HG03439 (cell line): ENCODE data around the gene HDHD5.
A peak's percentile ranks its signal among the peaks of the same experiment; 100 is the strongest.

Experiments
- ATAC-seq: cut with Tn5 transposase; IDR thresholded peaks from one replicate; pipeline ENCODE4 v1.9.1; 2021; ENCODE audit warnings: mild to moderate bottlenecking, moderate library complexity; ENCODE audit not compliant: unreplicated experiment

HDHD5 gene

GRCh38 chr22:17158568-17159503, at the start of gene HDHD5:
TSS of gene HDHD5 (minus strand) at chr22:17159277. CDS start at chr22:17159251, 26 bp downstream.
- peak; percentile 74 for ATAC-seq

DNA sequence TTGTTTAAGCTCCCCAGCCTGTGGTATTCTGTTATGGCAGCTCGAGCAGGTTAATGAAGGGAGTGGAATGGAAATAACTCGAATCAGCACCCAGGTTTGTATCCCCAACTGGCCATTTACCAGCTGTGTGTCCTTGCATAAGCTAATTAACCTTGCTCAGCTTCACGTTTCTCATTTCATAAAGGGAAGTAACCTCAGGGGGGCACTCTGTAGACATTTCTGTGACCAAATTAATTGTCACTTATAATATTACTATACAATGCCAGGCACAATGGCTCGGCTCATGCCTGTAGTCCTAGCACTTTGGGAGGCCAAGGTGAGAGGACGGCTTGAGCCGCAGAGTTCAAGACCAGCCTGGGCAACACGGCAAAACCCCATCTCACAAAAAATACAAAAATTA, 46.4 kb upstream of the HDHD5 start:
- ATAC-seq = no peak

GRCh38 chr22:17201285-17201945, 42.3 kb upstream of the HDHD5 start:
- ATAC-seq = no peak

- no peak for ATAC-seq
Measured at GRCh38 chr22:17199003-17199731, 40.1 kb upstream of the HDHD5 start.

GRCh38 chr22:17198170-17199002, 39.3 kb upstream of the HDHD5 start:
- ATAC-seq = no peak

DNA sequence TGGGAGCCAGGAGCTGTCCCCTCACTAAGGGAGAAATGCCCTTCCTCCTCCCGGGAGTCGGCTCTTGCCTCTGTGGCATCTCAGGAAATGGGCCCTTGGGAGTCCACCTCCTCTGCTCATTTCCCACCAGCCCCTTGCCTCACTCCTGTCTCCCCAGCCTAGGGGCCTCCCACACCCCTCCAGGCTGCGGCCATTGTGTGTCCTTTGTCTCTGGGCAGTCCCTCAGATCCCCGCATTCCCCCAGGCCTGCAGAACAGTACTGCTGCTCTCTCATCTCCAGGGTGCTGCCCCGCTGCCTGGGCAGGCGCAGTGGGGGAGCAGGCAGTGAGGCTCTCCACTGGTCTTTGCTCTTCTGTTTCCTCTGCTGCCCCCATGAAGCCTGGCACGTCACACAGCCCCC, 35.1 kb upstream of the HDHD5 start:
- ATAC-seq = no peak

DNA sequence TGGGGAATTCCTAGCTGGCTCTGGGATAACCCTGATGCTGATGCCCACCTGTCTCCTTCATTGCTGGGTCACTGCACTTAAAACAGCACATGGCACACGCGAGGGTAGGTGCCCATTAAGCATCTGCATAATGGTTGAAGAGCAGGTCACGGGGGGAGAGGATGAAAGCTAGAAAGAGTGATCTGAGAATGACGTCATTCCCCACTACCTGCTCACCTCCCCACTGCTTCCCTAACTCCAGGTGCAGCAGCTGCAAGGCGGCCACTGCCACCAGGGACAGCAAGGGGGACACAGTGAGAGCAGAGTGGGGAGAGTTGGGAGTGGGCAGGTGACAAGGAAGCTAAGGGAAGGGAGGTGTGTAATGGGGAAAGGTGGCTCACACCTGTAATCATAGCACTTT, 33.1 kb upstream of the HDHD5 start:
- no peak for ATAC-seq

GRCh38 chr22:17191163-17191784, 32.2 kb upstream of the HDHD5 start:
- ATAC-seq = no peak

DNA sequence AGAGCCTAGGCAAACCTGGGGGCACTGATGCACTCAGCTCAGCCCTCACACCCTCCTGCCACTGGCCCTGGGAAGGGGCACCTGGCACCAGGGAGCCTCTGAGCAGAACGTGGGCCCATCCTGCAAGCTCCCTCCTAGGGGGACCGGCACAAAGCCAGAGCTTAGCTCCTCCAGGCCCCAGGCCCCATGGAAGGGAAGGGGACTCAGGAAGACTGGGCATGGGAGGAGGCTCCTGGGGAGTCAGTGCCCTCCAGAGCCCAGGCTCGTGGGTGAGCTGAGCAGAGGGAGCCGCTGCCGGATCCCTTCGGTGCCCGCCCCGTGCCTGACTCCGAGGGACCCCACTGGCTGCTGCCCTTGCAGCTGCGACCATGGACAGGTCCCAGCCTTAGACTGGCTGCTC, 31.6 kb upstream of the HDHD5 start:
- no peak for ATAC-seq

DNA sequence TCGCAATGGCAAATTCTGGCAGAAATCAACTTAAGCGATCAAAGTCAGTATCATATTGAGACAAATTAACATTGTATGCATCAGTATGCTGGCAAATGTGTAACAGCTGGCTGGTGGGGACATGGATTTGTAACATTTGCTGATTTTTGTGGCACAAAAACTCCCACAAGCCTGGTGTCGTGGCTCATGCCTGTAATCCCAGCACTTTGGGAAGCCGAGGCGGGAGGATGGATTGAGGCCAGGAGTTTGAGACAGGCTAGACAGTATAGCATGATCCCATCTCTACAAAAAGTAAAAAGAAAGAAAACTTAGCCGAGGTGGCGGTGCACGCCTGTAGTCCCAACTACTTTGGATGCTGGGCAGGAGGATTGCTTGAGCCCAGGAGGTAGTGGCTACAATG, 17.6 kb upstream of the HDHD5 start:
- no peak for ATAC-seq

- ATAC-seq = no peak
Measured at GRCh38 chr22:17172029-17172833, 13.2 kb upstream of the HDHD5 start.

GRCh38 chr22:17171153-17172028, 12.3 kb upstream of the HDHD5 start:
- ATAC-seq = peak; percentile 89

DNA sequence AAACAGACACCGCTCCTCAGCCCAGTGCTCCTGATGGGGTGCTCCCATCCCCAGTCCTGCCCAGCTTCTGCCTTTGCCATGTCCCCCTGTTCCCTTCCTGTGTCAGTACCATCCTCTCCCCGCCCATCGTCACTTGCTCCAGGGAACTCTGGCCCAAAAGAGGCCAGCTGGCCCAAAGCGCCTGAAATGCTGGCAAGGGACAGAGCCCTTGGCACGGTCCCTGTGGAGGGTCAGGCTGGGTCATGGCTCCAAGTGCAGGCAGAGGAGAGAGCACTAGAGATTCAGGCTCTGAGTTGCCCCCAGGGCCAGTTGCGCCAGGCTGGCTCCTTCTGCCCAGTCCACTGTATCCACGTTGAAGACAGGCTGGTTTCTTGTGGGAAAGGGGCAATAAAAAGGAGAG, 8.4 kb upstream of the HDHD5 start:
- no peak for ATAC-seq

GRCh38 chr22:17164392-17165024, 5.4 kb upstream of the HDHD5 start:
- no peak for ATAC-seq

GRCh38 chr22:17162731-17163130, 3.7 kb upstream of the HDHD5 start:
- no peak for ATAC-seq

DNA sequence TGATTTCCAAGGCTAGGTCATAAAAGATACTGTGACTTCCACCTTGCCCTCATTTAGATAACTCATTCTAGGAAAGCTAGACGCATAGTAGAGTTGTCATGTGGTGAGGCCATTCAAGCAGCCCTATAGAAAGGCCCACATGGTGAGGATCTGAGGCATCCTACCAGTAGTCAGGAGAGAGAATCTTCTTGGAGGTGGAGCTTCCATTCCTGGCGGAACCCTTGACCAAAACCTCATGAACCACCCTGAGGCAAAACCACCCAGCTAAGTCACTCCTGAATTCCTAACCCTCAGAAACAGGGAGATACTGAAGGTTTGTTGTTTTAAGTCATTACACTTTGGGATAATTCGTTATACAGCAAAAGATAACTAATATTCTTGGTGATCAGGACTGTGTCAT, 2.9 kb upstream of the HDHD5 start:
- no peak for ATAC-seq

GRCh38 chr22:17159504-17159951, 451 bp upstream of the HDHD5 start:
- peak; percentile 33 for ATAC-seq

- ATAC-seq = no peak
Measured at GRCh38 chr22:17158176-17158567, 905 bp downstream of the HDHD5 start.
